Stimulated activated CD8-positive, alpha-beta memory T cell treated with anti-CD3 and anti-CD28 coated beads, Interleukin-15, amount 100 ng/mL, for 4 hours (primary cell): ENCODE results near the gene CFAP57.
"Not testable (repeated sequence)": the region's sequence is repeated elsewhere in the genome, so short reads cannot be mapped to it uniquely, and the experiment has no call there.

ENCODE experiments used
- DNase-seq, 2 donors: peaks; one replicate each; pipeline ENCODE4 v3.0.0-alpha.2; 2020; ENCODE audit warnings: low read depth in 2 of 2

The CFAP57 gene

GRCh38 chr1:43171876-43172526 lies at the start of gene CFAP57, which contains the start of gene EBNA1BP2:
TSS of gene CFAP57 (plus strand) at chr1:43172330. CDS start at chr1:43172754, 424 bp downstream.
TSS of gene EBNA1BP2 (minus strand) at chr1:43172290. CDS start at chr1:43172118, 172 bp downstream.
- peak; percentile 82 to 88 for DNase-seq

- DNase-seq = no peak
Measured at GRCh38 chr1:43123031-43123430, 49.1 kb upstream of the CFAP57 start.

- DNase-seq = no peak
Measured at GRCh38 chr1:43128816-43129215, 43.3 kb upstream of the CFAP57 start.

GRCh38 chr1:43129426-43129825 lies 42.7 kb upstream of the CFAP57 start:
- DNase-seq = no peak

- DNase-seq = no peak
Measured at GRCh38 chr1:43134068-43134467, 38.1 kb upstream of the CFAP57 start.

GRCh38 chr1:43134640-43135039 lies 37.5 kb upstream of the CFAP57 start:
- no peak for DNase-seq

GRCh38 chr1:43135857-43136781 lies 36.0 kb upstream of the CFAP57 start:
- DNase-seq = no peak

GRCh38 chr1:43137445-43138052 lies 34.6 kb upstream of the CFAP57 start:
- DNase-seq = no peak

GRCh38 chr1:43139295-43139694 lies 32.8 kb upstream of the CFAP57 start:
- DNase-seq = not testable (repeated sequence)

GRCh38 chr1:43140010-43140409 lies 32.1 kb upstream of the CFAP57 start:
- DNase-seq = no peak

- no peak for DNase-seq
Measured at GRCh38 chr1:43140583-43140982, 31.5 kb upstream of the CFAP57 start.

- no peak for DNase-seq
Measured at GRCh38 chr1:43143441-43143888, 28.7 kb upstream of the CFAP57 start.

GRCh38 chr1:43144237-43144636 lies 27.9 kb upstream of the CFAP57 start:
- no peak for DNase-seq

GRCh38 chr1:43147625-43148327 lies 24.4 kb upstream of the CFAP57 start:
- DNase-seq = no peak

GRCh38 chr1:43149889-43150288 lies 22.2 kb upstream of the CFAP57 start:
- no peak for DNase-seq

GRCh38 chr1:43152866-43153265 lies 19.3 kb upstream of the CFAP57 start:
- no peak for DNase-seq

- DNase-seq = no peak
Measured at GRCh38 chr1:43153443-43153842, 18.7 kb upstream of the CFAP57 start.

GRCh38 chr1:43156026-43156425 lies 16.1 kb upstream of the CFAP57 start:
- no peak for DNase-seq

- no peak for DNase-seq
Measured at GRCh38 chr1:43165162-43165561, 7.0 kb upstream of the CFAP57 start.

GRCh38 chr1:43165765-43166164 lies 6.4 kb upstream of the CFAP57 start:
- no peak for DNase-seq

GRCh38 chr1:43171312-43171875 lies 736 bp upstream of the CFAP57 start:
- no peak for DNase-seq
